Raji (cell line): ENCODE data around the gene MGAT1.

Source experiments
- POLR2A ChIP-seq: IDR thresholded peaks from 2 replicates; pipeline ENCODE4 v1.6.1; 2011; ENCODE audit warnings: low read depth, low read length, control low read depth; ENCODE audit not compliant: insufficient read depth

MGAT1 gene

DNA sequence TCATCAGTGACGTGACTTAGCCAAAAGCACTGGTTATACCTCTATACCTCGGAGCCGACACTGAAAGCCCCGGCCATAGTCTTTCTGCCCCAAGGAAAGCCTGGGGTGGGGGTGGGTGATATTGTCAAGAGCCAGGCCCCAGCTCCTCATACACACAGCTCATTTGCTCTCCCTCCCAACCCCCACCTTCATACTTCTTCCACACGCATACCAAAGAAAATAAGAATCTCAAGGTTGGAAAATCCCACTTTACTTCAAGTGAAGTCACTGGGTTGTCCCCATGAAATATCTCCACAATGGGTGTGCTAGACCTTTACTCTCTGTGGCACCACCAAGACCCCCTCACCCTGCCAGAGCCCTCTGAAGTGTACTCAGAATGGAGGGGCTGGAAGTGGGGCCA is 27.1 kb upstream of the MGAT1 start:
- TF ChIP-seq POLR2A = no peak

DNA sequence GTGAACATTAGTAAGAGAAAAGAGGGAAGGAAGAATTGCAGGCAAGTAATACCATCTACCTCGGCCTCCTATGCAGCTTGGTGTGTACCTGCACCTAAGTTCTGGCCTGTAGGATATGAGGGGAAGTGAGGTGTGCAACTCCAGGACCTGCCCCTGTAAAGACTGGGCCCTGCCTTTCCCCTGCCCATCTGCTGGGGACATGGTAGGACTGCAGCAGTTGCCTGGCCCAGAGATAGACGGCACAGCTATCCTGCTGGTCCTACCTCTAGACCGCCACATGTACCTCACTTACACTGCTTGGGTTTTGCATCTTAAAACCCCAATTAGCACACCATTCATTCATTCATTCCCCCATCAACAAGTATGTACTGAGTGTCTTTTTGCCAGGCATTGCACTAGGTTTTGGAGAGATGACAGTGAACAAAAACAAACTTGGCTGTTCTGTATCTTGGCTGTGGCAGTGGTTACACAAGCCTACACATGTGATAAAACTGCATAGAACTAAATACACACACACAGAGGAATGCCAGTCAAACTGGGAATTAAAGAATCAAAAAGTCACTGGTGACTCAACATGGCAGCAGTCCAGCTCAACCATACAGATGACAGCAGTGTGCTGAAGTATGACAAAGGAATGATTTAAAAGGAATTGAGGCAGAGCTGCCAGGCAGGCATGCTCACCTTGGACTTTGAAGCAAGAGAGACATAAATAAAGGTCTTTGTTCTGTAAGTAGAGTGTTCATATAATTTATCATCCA is 23.3 kb upstream of the MGAT1 start:
- TF ChIP-seq POLR2A = no peak

DNA sequence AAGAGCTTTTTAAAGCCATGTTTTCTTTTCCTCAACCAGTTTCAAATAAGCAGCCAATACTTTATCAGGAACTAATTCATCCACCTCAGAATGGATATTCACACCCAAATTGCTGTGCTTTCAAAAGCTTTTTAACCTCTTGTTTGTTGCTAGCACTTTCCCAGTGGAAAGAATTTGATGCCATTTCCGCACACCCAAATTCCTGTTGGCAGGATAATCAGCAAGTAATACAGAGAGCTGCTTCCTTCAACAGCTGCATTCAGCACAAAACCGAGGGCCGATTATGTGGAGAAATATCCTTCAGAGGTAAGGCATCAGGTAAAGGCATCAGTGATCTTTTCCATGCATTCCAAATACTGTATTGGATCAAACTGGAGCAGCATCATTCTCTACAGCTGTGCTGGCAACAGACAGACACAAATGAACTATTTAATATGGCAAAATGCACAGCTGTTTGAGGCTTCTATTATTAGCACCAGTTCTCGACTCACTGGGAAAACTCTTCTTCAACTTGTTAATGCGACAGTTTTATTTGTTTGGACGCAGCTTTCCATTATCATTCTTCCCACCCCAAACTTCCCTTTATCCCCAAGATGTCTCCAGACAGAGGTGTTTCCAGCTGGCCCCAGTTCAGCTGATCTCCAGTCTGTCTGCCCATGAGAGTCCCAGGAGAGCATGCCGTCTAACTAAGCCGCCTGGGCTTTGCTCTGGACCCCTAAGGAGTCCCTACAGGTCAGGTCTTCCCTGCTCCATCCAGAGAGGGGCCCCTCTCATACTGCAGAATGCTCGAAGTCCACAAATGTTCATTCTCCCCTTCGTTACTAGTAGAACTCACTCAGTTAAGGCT is 22.2 kb upstream of the MGAT1 start:
- no peak for TF ChIP-seq POLR2A

DNA sequence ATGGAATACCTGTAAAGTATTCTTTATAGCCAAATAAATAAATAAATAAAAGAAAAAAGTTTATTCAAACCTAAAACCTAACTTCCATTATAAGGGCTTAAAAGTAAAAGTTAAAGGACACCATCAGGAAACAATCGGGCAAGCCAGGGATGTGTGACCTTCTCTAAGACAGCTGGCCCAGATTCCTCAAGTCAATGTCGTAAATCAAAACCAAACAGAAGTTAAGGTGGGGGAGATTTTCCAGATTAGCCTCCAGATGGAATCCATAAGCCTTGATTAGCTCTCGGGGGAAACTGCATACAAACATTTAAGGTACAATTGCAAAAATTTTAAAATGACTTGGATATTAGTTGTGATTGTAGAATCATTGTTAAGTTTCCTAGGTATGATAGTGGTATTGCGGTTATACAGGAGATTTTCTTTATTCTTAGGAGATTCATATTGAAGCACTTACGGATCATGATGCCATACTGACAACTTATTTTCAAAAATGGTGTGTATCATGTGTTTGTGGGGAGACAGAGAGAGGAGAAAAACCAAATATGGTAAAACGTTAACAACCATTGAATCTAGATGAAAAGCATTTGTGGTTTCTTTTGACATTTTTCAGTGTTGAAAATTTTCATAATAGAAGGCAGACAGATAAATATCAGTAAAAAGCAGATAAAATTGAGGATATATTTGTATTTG is 21.5 kb upstream of the MGAT1 start:
- no peak for TF ChIP-seq POLR2A

DNA sequence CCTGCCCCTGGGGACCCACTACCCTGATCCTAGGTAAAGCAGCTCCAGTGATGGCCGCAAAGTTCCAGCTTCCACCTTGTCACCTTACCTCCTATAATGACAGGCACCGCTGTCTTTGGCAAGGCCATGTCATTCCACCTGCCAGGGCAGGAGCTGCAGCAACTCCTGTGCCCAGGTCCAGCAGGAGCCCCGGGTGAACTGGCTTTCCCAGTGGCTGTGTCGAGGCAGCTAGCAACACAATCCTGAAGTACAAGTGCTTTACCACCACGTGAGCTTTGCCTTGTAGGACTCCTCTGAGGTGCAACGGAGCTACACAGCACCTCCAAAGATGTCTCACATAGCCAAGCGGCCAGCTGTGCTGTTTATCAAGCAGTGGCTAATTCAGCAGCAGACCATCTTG is 20.7 kb upstream of the MGAT1 start:
- no peak for TF ChIP-seq POLR2A

DNA sequence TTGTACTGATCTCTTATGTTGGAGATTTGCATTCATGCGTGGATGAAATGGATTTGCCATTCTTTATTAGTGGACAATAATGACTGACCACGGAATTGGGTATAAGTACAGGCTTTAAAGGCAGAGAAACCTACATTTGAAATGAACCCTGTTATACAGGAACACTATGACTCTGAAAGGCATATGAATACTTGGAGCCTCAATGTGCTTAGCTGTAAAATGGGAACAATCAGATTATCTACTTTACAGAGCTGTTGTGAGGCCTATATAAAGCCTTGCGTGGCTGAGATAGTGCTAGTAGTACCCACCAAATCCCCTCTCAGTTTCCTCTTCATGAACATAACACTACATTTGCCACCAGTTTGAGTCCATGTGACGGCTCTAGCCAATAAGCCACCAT is 18.9 kb upstream of the MGAT1 start:
- no peak for TF ChIP-seq POLR2A

DNA sequence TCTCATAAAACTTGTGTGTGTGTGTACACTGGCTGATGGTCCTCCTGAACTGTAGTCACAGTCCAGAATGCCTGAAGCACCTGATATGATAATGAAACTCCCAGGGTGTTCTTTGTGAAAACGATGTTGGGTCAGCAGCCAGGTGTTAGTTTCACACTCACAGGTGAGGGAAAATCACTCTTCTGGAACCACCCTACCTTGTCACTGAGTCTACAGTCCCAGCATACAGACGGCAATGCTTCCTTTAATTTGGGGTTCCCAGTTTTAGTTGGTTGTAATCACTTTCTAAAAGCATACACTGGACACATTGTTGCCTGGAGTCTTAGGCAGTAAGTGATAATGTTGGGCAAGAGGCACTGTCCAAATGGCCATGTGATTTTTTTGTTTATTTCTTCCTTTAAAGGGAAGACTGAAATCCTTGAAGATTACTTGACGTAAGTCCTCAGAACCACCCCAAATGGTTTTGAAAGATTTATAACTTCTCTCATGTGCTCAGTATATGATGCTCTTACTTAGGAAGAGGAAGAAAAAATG is 18.2 kb upstream of the MGAT1 start:
- no peak for TF ChIP-seq POLR2A

DNA sequence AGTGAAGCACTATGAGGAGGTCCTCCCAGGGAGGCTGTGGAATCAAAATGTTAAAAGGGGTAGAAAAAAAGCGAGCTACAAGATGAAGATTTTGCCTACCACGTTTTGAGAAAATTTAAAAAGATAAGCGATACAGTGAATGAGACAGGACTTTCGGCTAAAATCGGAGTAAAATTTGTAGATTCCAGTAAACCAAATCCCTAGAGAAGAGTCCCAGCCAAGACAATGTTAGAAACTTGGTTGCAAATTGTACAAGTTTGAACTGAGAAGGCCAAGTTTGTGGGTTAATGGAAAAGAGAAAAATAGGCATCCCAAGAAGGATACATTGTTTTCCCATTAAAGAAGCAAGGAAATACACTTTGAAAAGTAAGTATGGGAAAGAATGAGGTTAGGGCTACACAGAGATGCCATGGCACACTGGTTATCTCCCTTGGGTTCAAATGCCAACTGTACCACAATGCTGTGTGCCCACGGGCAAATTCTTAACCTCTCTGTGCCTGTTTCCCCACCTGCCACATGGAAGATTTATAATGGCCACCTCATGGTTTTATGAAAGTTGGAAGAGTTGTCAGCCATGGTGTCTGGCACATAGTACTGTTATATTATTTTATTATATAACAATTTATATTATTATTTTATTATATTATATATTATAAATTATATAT is 16.2 kb upstream of the MGAT1 start:
- TF ChIP-seq POLR2A = no peak

DNA sequence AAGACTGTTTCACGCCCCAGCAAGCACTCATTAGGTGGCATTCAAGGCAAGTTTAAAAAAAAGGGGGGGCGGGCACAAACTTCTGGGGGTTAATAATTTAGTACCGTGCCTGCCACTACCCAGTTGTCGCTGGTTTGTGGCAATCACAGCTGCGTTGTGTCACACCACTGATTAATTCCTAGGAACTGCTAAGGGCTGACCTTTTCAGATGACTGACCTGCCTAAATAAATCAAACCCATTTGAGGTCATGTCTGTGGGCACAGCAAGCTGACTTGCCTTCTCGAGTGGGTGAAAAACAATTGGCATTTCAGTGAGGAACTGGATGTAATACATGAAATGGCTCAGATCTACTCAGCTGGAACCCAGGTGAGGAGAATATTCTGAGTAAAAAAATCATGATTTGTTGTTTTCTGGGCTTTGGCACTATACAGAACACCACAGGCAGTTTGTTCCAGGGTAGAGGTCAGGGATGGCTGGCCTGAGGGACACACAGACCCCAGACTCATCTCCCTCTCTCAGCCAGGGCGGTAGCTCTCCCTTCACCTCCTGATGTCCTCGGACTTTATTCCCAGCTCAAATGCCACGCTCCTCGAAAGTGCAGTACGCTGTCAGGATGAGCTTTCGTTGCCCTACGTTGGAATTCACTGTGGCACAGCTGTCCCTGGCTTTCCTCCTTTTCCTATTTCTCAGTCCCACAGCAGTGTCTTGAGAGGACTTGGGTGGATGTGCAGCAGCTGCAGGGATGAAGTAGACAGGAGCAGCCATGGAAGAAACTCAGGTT is 15.5 kb upstream of the MGAT1 start:
- no peak for TF ChIP-seq POLR2A

DNA sequence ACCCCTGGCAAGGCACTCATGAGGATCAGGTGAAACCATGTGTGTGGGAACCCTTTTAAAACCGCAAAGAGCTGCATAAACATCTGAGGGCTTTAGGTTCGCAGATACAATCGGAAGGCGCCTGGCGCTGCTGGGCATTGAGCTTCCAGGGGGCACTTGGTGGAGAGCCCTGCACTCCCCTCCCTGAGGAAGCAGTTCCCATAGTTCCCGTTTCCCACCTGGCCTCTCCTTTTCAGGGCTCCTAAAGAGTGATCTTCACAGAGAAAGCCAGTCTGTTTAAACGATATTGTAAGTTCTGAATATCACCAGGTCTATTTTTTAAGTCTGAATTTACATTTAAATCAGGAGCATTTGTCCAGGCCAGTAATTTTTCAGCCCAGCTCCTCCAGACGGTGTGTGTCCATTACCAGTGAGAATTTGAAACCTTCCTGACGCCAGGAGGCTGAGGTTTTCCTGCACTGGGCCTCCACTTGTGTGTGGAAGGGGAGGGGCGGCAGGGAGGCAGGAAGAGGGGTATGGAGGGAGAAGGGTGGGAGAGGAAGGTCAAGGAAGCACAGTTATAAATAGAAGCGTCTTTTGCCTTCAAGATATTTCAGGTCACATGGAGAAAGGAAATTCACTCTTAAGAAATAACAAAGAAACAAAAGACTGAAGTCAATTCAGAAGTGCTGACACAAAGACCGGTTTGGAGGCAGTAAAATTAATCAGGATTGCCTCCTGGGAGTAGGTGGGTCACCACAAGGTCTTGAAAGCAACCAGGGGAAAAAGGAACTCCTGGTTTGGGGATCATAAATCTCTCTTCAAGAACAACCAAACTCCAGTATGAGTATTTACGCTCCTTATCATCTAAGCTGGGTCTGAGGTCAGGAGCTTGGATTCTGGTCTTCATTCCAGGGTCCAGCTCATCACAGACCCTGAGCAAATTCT is 14.3 kb upstream of the MGAT1 start:
- no peak for TF ChIP-seq POLR2A

DNA sequence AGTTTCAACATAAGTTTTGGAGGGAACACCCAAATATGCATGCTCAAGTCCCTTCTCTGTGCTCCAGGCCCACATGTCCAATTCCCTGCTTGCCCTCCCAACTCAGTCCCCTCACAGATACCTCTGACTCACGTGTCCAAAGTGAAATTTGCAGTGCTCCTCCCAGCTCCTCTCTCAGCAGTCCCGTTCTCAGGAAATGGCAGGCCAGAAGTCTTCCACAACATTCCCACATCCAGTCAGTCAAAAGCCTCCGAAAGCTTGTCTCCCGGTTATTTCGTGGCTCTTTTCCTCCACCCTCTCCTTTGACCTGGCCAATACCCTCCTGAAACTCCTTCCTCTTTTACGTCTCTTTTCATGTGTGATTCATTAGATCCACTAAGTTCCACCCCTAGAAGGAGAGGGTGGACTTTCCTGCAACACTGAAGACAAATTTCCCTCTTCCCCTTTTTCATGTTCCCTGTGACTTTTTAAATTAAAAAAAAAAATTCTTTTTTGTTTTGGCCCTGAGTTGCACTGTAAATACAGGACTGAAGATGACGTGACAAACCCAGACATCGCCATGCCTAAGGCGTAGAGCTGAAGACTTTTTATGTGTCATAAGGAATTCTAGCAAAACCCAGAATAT is 12.8 kb upstream of the MGAT1 start:
- TF ChIP-seq POLR2A = no peak

DNA sequence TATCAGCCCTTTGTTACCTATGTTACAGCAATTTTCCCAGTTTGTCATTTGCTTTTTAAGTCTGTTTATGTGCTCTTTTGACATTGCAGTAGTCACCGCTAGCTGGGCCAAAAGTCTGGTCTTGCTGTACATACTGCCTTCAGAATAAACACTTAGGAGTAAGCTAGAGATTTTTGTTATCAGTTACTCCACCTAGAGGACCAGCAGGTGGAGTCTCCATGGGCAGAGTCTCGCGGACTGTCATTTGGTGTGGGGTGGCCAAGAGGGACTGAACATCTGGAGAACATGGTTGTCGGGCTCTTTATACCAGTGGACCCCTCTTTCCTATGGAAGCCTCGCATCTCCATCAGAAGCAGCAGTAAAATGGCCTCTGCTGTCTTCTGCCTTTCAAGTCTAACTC is 10.8 kb upstream of the MGAT1 start:
- no peak for TF ChIP-seq POLR2A

DNA sequence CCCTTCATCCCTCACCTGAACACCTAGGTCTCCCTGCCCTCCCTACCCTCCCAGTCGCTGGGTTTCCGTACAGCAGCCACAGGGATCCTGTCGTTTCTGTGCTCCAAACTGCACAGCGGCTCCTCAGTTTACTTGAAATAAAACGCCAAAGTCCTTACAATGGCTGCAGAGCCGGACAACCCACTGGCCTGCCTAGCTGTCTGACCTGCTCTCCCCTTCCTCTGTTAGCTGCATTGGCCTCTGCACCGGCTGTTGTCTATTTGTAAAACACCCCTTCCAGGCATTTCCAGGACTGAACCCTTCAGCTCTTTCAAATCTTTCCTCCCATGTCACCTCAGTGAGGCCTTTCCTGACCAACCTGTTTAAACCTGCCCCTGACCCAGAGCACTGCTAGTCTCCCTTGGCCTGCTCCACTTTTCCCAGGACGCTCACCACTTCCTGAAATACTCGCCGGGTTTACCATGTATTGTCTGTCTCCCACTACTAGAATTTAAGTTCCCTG is 9.1 kb upstream of the MGAT1 start:
- TF ChIP-seq POLR2A = no peak
